DND-41 (cell line): ENCODE measurements around the gene AVEN.

Source experiments
- ATAC-seq: fragments of 200-7000 bp; cut with Tn5 transposase; 3 replicates; pipeline ENCODE4 v1.9.1; 2021; ENCODE audit warnings: low read depth; ENCODE audit not compliant: insufficient read depth
- DNase-seq: peaks from one replicate; pipeline ENCODE4 v3.0.0-alpha.2; 2020
- H2AFZ ChIP-seq: 2 replicates; pipeline ENCODE4 v1.6.0; 2012; ENCODE audit warnings: low read depth, low read length
- H3K27ac ChIP-seq: 2 replicates; pipeline ENCODE4 v1.5.1; 2012; ENCODE audit warnings: low read length, inconsistent platforms
- H3K27me3 ChIP-seq: fragments of 200-600 bp; sonication (generic); 2 replicates; pipeline ENCODE4 v1.6.0; 2012; ENCODE audit warnings: low read length, mild to moderate bottlenecking, inconsistent platforms; ENCODE audit not compliant: insufficient read depth, poor library complexity
- H3K36me3 ChIP-seq: 2 replicates; pipeline ENCODE4 v1.5.1; 2012; ENCODE audit warnings: low read length, inconsistent platforms; ENCODE audit not compliant: insufficient read depth
- H3K4me1 ChIP-seq: 2 replicates; pipeline ENCODE4 v1.5.1; 2012; ENCODE audit warnings: mild to moderate bottlenecking, low read length; ENCODE audit not compliant: insufficient read depth
- H3K4me2 ChIP-seq: 2 replicates; pipeline ENCODE4 v1.6.0; 2012; ENCODE audit warnings: mild to moderate bottlenecking, moderate library complexity, low read length, inconsistent platforms; ENCODE audit not compliant: insufficient read depth
- H3K4me3 ChIP-seq, 2 experiments: fragments of 200-600 bp in 1 of 2; shearing (Covaris generic) in 1 of 2; 2 replicates each; pipeline ENCODE4 v1.5.1; 2012 to 2016; ENCODE audit warnings: inconsistent platforms in 2 of 2, low read length in 2 of 2, mild to moderate bottlenecking in 2 of 2, low read depth in 1 of 2, moderate library complexity in 1 of 2
- H3K79me2 ChIP-seq: 2 replicates; pipeline ENCODE4 v1.6.0; 2012; ENCODE audit warnings: low read length, inconsistent platforms; ENCODE audit not compliant: insufficient read depth
- H3K9ac ChIP-seq: 2 replicates; pipeline ENCODE4 v1.6.0; 2012; ENCODE audit warnings: low read depth, mild to moderate bottlenecking, inconsistent platforms, low read length, moderate library complexity
- H3K9me3 ChIP-seq: 2 replicates; pipeline ENCODE4 v1.5.1; 2012; ENCODE audit warnings: low read length, moderate library complexity, mild to moderate bottlenecking, inconsistent platforms; ENCODE audit not compliant: insufficient read depth, severe bottlenecking
- H4K20me1 ChIP-seq: 2 replicates; pipeline ENCODE4 v1.6.0; 2012; ENCODE audit warnings: low read length; ENCODE audit not compliant: insufficient read depth
- EZH2 ChIP-seq: IDR thresholded peaks from 3 replicates; pipeline ENCODE4 v1.6.1; 2012; ENCODE audit warnings: borderline replicate concordance, low read depth, mild to moderate bottlenecking, moderate library complexity, low read length, inconsistent platforms; ENCODE audit not compliant: severe bottlenecking
- TF ChIP-seq, protein P1 (sequence below): IDR thresholded peaks from 2 replicates; pipeline ENCODE4 v1.5.1; 2012; ENCODE audit warnings: borderline replicate concordance, low read length, moderate library complexity, mild to moderate bottlenecking; ENCODE audit not compliant: poor library complexity, severe bottlenecking; ENCODE audit errors: extremely low read depth

The AVEN gene

DNA sequence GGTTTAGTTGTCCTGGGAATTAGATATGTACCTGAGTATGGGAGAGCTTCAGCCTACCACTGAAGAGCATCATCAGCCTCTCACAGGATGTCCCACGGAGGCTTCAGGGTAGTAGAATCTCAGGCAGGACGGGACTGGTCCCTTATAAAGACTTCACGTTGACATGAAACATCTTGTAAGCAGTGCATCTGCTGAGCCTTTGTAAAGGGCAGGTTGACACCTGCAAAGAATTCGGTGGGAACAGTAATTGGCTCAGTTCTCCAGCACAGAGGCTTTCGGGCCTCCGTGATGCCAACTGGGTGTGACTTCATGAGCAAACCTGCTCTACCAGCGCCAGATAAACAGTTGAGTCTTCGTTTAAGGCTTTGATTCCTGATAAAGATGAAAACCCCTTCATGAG, 26.9 kb upstream of the AVEN start:
- no peak for ATAC-seq
- H3K4me1 ChIP-seq: no peaks in the 10 kb centered on the region

DNA sequence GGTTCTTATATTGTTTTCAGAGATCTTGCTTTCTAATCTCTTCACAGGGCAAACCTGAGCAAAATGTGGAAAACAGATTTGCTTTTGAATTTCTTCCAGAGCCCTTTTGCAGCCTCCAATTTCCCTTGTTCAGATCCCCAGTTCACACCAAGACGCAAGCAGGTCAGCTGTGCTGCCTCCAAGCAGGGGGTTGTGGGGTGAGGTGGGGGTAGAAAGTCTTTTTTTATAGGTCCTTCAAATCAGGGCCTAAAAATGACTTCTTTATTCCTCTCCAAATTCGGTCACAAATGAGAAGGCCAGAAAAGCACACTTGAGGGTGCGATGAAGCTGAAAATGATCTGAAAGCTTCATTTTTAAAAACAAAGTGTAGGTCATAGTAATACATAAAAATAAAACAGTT, 26.3 kb upstream of the AVEN start:
- no peaks in the 10 kb centered on the region for H4K20me1 ChIP-seq
- H3K9ac ChIP-seq: no peak overlapping the region
- ATAC-seq: no peak
- no peaks in the 10 kb centered on the region for H3K27me3 ChIP-seq
- no peak for TF ChIP-seq EZH2
- TF ChIP-seq, protein P1, sequence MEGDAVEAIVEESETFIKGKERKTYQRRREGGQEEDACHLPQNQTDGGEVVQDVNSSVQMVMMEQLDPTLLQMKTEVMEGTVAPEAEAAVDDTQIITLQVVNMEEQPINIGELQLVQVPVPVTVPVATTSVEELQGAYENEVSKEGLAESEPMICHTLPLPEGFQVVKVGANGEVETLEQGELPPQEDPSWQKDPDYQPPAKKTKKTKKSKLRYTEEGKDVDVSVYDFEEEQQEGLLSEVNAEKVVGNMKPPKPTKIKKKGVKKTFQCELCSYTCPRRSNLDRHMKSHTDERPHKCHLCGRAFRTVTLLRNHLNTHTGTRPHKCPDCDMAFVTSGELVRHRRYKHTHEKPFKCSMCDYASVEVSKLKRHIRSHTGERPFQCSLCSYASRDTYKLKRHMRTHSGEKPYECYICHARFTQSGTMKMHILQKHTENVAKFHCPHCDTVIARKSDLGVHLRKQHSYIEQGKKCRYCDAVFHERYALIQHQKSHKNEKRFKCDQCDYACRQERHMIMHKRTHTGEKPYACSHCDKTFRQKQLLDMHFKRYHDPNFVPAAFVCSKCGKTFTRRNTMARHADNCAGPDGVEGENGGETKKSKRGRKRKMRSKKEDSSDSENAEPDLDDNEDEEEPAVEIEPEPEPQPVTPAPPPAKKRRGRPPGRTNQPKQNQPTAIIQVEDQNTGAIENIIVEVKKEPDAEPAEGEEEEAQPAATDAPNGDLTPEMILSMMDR: no peak
- no peaks in the 10 kb centered on the region for H3K4me1 ChIP-seq
- DNase-seq: no peak
- H3K9me3 ChIP-seq: no peaks in the 10 kb centered on the region
- H2AFZ ChIP-seq: no peak overlapping the region
- no peak overlapping the region for H3K4me2 ChIP-seq
- no peaks in the 10 kb centered on the region for H3K36me3 ChIP-seq
- H3K79me2 ChIP-seq: no peaks in the 10 kb centered on the region
- H3K4me3 ChIP-seq: no peak overlapping the region
- H3K27ac ChIP-seq: no peak overlapping the region

More for the DNA sequence above, 26.9 kb upstream of the AVEN start:
- H4K20me1 ChIP-seq: no peaks in the 10 kb centered on the region
- no peak for DNase-seq
- no peak overlapping the region for H3K4me2 ChIP-seq
- TF ChIP-seq, protein P1: no peak
- no peak for TF ChIP-seq EZH2
- no peaks in the 10 kb centered on the region for H3K36me3 ChIP-seq
- H3K79me2 ChIP-seq: no peaks in the 10 kb centered on the region
- no peak overlapping the region for H3K4me3 ChIP-seq
- no peak overlapping the region for H3K9ac ChIP-seq
- no peak overlapping the region for H2AFZ ChIP-seq
- H3K27ac ChIP-seq: no peak overlapping the region
- no peaks in the 10 kb centered on the region for H3K27me3 ChIP-seq
- no peaks in the 10 kb centered on the region for H3K9me3 ChIP-seq

GRCh38 chr15:34064438-34064837, 25.4 kb upstream of the AVEN start:
- H4K20me1 ChIP-seq: no peaks in the 10 kb centered on the region
- DNase-seq: no peak
- H3K9ac ChIP-seq: no peak overlapping the region
- H3K4me1 ChIP-seq: no peaks in the 10 kb centered on the region
- no peak overlapping the region for H2AFZ ChIP-seq
- no peaks in the 10 kb centered on the region for H3K9me3 ChIP-seq
- TF ChIP-seq EZH2: no peak
- TF ChIP-seq, protein P1: no peak
- H3K27me3 ChIP-seq: no peaks in the 10 kb centered on the region
- no peak overlapping the region for H3K4me2 ChIP-seq
- H3K79me2 ChIP-seq: no peaks in the 10 kb centered on the region
- H3K4me3 ChIP-seq: no peak overlapping the region
- no peak overlapping the region for H3K27ac ChIP-seq
- no peaks in the 10 kb centered on the region for H3K36me3 ChIP-seq
- no peak for ATAC-seq

DNA sequence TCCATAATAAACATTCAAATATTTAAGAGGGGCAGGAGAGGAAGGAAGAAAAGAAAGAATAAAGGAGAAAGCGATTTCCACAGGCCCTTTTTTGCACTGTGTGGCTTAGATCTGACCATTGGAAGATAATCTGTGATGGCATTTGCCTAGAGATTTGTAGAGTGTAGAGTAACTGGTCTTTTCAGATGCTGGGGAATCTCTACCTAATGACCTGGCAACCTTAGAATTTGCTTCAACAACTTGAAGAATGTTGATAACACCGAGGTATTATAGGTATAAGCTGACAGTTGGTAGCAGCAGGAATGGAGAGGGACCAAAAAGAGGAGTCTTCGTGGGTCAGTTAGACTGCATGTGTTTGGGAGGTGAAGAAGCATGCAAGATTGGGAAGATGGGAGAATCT, 20.9 kb upstream of the AVEN start:
- no peak overlapping the region for H3K27ac ChIP-seq

More for the DNA sequence above, 20.9 kb upstream of the AVEN start:
- H3K27me3 ChIP-seq: no peaks in the 10 kb centered on the region
- DNase-seq (no peak), ATAC-seq (no peak)
- H3K9ac ChIP-seq: no peak overlapping the region
- H3K4me2 ChIP-seq: no peak overlapping the region
- no peaks in the 10 kb centered on the region for H3K36me3 ChIP-seq
- H2AFZ ChIP-seq: no peak overlapping the region
- H4K20me1 ChIP-seq: no peaks in the 10 kb centered on the region
- H3K4me1 ChIP-seq: no peaks in the 10 kb centered on the region
- H3K9me3 ChIP-seq: no peaks in the 10 kb centered on the region
- no peak overlapping the region for H3K4me3 ChIP-seq
- no peaks in the 10 kb centered on the region for H3K79me2 ChIP-seq
- no peak for TF ChIP-seq EZH2
- TF ChIP-seq, protein P1: no peak
